Activated T-cell treated with anti-CD3 and anti-CD28 coated beads, Interleukin-2, amount 50 U/mL, for 72 hours (primary cell): ENCODE measurements around the gene PCCA. TPM values are rescaled to one million over a fixed set of nuclear protein-coding genes. Genes with fewer than 3 reads are reported as not detected.

Experiments
- ATAC-seq, 2 donors: fragments of 150-1000 bp; cut with Tn5 transposase; replicated peaks in 1 of 2; 2 replicates each; pipeline ENCODE4 v1.10.0; 2021; ENCODE audit warnings: moderate library complexity in 2 of 2, mild to moderate bottlenecking in 1 of 2
- DNase-seq, 2 donors: peaks; one replicate each; pipeline ENCODE4 v3.0.0; 2021 to 2022; ENCODE audit warnings: mixed read lengths in 1 of 2
- H3K27ac Mint-ChIP-seq: one replicate; pipeline ENCODE4 v1.8.0; 2022; ENCODE audit warnings: mild to moderate bottlenecking, moderate library complexity, mixed read lengths
- H3K27me3 Mint-ChIP-seq: one replicate; pipeline ENCODE4 v1.8.0; 2022; ENCODE audit warnings: low read depth, mixed read lengths
- H3K36me3 Mint-ChIP-seq, 2 donors: one replicate each; pipeline ENCODE4 v1.8.0; 2022; ENCODE audit warnings: mixed read lengths in 2 of 2, mild to moderate bottlenecking in 1 of 2; ENCODE audit not compliant: insufficient read depth in 2 of 2
- H3K4me1 Mint-ChIP-seq: one replicate; pipeline ENCODE4 v1.8.0; 2022; ENCODE audit warnings: low read depth, mixed read lengths
- H3K4me3 Mint-ChIP-seq, 2 donors: one replicate each; pipeline ENCODE4 v1.8.0; 2022; ENCODE audit warnings: mild to moderate bottlenecking in 2 of 2, mixed read lengths in 2 of 2, moderate library complexity in 2 of 2
- H3K9me3 Mint-ChIP-seq, 2 donors: one replicate each; pipeline ENCODE4 v1.8.0; 2022; ENCODE audit warnings: mixed read lengths in 2 of 2
- total RNA-seq, 2 donors: library from RNA; stranded (reverse); gene quantifications; one replicate each; pipeline ENCODE4 v1.2.3, GENCODE V29; 2022

The PCCA gene
- total RNA-seq, 2 donors from 2014 or later: 10.5 to 16.9 TPM

DNA sequence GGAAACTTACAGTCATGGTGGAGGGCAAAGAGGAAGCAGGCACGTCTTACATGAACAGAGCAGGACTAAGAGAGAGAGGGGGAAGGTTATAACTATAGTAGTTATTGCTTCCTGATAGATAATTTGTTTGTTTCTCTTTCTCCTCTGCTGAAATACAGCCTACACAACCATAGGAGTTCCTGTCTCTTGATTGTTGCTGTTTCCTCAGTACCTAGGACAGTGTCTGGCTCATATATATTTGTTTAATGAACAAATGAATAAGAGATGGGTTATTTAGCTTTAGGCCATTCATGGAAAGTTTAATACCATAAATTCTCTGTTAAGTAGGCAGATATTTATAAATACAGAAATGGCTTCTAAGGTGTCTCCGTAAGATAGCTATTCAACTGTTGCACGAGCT, 95.2 kb downstream of the PCCA start:
- no peak overlapping the region for H3K27ac Mint-ChIP-seq
- H3K4me3 Mint-ChIP-seq: no peak overlapping the region
- ATAC-seq: no peak
- peaks cover 14% of the 10 kb centered on the region for H3K4me1 Mint-ChIP-seq
- H3K27me3 Mint-ChIP-seq: no peaks in the 10 kb centered on the region
- no peak for DNase-seq
- H3K9me3 Mint-ChIP-seq: no peaks in the 10 kb centered on the region
- no peaks in the 10 kb centered on the region for H3K36me3 Mint-ChIP-seq

DNA sequence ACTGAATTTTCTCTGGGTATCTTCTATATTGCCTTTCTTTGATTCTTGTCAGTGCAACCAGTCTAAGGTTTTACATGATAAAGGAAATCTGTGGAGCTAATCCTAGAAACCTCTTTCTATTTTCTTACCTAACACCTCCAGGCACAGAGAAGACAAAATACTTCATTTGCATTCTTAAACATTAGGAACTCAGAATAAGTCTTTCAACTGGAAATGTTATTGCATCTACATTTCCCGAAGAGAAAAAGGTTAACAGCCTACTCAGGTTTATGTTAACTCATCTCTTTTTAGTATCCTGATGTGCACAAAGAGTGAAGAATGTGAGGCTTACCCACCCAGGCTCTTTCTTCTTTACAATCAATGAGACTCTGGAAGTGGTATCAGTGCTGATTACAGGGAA, 106.7 kb downstream of the PCCA start:
- Mint-ChIP-seq H3K9me3 (no peaks in the 10 kb centered on the region), H3K4me3 (no peak overlapping the region), H3K4me1 (no peaks in the 10 kb centered on the region), H3K27me3 (no peaks in the 10 kb centered on the region), H3K27ac (no peak overlapping the region), H3K36me3 (no peaks in the 10 kb centered on the region)
- no peak for ATAC-seq
- no peak for DNase-seq

- Mint-ChIP-seq H3K4me1 (no peaks in the 10 kb centered on the region), H3K4me3 (no peak overlapping the region), H3K9me3 (no peaks in the 10 kb centered on the region), H3K27me3 (no peaks in the 10 kb centered on the region), H3K27ac (no peak overlapping the region), H3K36me3 (no peaks in the 10 kb centered on the region)
- no peak for ATAC-seq
- DNase-seq: no peak
Measured at GRCh38 chr13:100196375-100196774, 107.5 kb downstream of the PCCA start.

GRCh38 chr13:100197116-100197515, 108.2 kb downstream of the PCCA start:
- Mint-ChIP-seq H3K9me3 (no peaks in the 10 kb centered on the region), H3K27me3 (no peaks in the 10 kb centered on the region), H3K36me3 (no peaks in the 10 kb centered on the region), H3K27ac (no peak overlapping the region), H3K4me1 (no peaks in the 10 kb centered on the region), H3K4me3 (no peak overlapping the region)
- DNase-seq (no peak), ATAC-seq (no peak)

DNA sequence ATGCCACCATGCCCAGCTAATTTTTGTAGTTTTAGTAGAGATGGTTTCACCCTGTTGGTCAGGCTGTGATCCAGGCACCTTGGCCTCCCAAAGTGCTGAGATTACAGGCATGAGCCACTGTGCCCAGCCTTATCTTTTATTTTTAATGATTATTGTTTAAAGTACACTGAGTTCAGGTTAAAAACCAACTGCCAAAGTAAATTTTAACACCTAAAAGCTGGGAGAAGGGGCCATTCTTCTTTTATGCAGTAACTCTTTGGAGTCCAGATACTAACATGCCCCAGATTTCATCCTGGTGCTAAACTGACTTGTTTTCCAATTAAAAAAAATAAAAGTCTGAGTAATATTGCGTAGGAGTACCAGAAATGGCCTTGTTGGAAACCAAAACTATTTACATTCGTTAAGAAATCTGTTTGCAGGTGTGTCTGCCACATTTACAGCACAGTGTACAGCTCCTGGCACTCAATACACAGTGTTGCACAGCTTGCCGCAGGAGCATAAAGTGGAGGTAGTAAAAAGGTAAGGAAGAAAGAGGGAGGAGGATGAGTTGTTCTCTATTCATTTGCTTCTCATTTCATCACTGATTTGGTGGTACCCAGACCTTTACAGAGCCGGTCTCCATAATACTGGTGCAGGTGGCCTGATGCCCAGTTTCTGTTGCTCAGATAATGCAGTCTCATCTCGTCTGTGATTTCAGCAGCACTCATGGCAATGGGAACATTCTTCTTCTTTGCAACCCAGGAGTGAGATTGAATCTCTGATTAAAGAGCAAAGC, 108.9 kb downstream of the PCCA start:
- H3K4me1 Mint-ChIP-seq: no peaks in the 10 kb centered on the region
- no peak overlapping the region for H3K4me3 Mint-ChIP-seq
- H3K27ac Mint-ChIP-seq: no peak overlapping the region
- DNase-seq (no peak), ATAC-seq (no peak)
- H3K27me3 Mint-ChIP-seq: no peaks in the 10 kb centered on the region
- H3K9me3 Mint-ChIP-seq: no peaks in the 10 kb centered on the region
- H3K36me3 Mint-ChIP-seq: peaks cover 0 to 5% of the 10 kb centered on the region in 2 donors

- peak overlapping the region; percentile 43 for H3K27ac Mint-ChIP-seq
- H3K27me3 Mint-ChIP-seq: no peaks in the 10 kb centered on the region
- ATAC-seq (peak; percentile 98), DNase-seq (peak in 1 of 2 donors; percentile 9)
- peak overlapping the region; percentile 36 to 80 for H3K4me3 Mint-ChIP-seq
- H3K36me3 Mint-ChIP-seq: peaks cover 0 to 5% of the 10 kb centered on the region in 2 donors
- peaks cover 26% of the 10 kb centered on the region for H3K4me1 Mint-ChIP-seq
- no peaks in the 10 kb centered on the region for H3K9me3 Mint-ChIP-seq
Measured at GRCh38 chr13:100203696-100204367, 114.9 kb downstream of the PCCA start.

DNA sequence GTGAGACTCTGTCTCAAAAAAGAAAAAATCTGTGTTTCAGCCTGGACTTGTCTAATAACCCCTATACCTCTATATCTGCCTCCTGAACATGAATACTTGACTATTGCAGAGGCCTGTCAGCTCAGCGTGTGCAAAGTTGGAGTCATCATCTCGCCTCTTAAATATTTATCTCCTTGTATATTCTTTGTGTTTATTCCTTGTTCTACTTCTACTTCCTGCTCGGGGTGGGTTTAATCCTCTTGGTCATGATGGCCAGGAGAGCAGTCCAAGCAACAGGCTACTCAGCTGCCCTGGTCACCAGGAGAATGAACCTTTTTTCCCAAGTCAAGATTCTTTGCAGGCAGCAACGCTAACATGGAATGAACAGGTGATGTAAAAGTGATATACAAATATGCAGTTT, 119.1 kb downstream of the PCCA start:
- Mint-ChIP-seq H3K9me3 (peaks cover 0 to 3% of the 10 kb centered on the region in 2 donors), H3K27me3 (no peaks in the 10 kb centered on the region), H3K36me3 (peaks cover 0 to 2% of the 10 kb centered on the region in 2 donors), H3K27ac (no peak overlapping the region), H3K4me3 (no peak overlapping the region), H3K4me1 (peaks cover 40% of the 10 kb centered on the region)
- no peak for DNase-seq
- no peak for ATAC-seq

- Mint-ChIP-seq H3K36me3 (peaks cover 0 to 2% of the 10 kb centered on the region in 2 donors), H3K9me3 (peaks cover 0 to 4% of the 10 kb centered on the region in 2 donors), H3K27me3 (no peaks in the 10 kb centered on the region), H3K4me1 (peaks cover 34% of the 10 kb centered on the region), H3K4me3 (no peak overlapping the region), H3K27ac (no peak overlapping the region)
- no peak for DNase-seq
- no peak for ATAC-seq
Measured at GRCh38 chr13:100208626-100209025, 119.7 kb downstream of the PCCA start.

DNA sequence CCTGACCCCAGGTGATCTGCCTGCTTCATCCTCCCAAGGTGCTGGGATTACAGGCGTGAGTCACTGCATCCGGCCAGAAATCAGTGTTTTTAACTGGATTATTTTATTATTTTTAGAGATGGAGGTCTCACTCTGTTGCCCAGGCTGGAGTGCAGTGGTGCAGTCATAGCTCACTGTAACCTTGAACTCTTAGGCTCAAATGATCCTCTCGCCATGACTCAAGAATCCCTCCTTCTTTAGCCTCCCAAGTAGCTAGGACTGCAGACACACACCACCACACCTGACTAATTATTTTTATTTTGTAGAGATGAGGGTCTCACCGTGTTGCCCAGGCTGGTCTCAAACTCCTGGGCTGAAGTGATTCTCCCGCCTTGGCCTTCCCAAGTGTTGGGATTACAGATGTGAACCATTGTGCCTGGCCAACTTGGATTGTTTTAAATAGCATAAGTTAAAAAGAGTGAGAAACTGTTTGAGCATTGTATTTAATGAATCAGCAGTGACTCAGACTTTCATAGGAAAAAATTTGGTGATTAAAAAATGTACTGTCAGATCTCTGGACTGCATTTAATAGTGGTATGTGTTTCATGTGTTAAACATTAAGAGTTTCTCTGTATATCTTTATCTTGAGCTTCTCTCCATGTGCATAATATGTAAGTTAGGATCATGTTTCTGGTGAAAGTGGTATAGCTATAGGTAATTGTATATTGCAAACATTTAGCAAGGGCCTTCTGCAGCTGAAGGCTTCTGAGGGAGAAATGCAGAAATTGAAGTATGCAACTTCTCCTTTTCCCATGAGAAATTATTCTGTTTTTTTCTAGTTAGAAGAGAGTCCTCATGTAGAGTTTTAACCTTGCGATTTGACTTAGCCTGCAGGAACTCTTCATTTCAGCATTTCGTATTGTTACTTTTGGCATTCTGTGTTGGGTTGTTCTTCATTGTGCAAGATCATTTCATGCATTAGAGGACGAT, 121.2 kb downstream of the PCCA start:
- no peak for DNase-seq
- no peak overlapping the region for H3K27ac Mint-ChIP-seq
- H3K4me1 Mint-ChIP-seq: peaks cover 18% of the 10 kb centered on the region
- peak; percentile 51 to 59 for ATAC-seq
- H3K27me3 Mint-ChIP-seq: no peaks in the 10 kb centered on the region
- H3K4me3 Mint-ChIP-seq: no peak overlapping the region
- H3K9me3 Mint-ChIP-seq: peaks cover 2 to 6% of the 10 kb centered on the region in 2 donors
- H3K36me3 Mint-ChIP-seq: peaks cover 0 to 4% of the 10 kb centered on the region in 2 donors

DNA sequence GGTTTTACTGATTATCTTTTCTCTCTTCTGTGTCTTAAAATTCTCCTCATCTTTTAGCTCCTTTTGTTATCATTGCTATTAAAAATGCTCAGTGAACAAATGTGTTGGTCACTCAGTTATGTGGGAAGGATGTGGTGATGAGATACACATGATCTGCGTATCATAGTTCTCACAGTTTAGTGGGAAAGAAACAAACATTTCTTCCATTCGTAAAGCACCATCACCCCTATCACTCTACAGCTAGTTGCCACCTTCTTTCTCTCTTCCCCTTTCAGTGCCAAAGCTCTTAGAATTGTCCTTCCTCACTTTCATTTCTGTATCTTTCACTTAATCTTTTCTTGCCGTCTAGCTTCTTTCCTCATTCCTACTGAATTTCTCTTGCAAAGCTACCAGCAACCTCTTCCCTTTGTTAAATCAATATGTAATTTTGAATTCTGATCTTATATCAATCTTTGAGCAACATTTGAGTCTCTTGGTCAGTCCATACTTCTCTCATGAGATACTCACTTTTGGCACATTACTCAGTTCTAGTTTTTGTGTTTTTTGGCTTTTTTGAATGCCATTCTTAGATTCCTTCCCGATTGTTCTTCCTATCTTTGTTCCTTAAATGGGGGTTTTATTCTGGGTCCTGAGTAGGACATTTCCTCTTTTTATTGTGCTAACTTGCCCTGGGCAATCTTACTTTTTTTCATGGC, 122.3 kb downstream of the PCCA start:
- Mint-ChIP-seq H3K36me3 (peaks cover 0 to 4% of the 10 kb centered on the region in 2 donors), H3K27ac (no peak overlapping the region), H3K9me3 (peaks cover 2 to 6% of the 10 kb centered on the region in 2 donors), H3K4me1 (peaks cover 16% of the 10 kb centered on the region), H3K27me3 (no peaks in the 10 kb centered on the region), H3K4me3 (no peak overlapping the region)
- DNase-seq (no peak), ATAC-seq (no peak)

DNA sequence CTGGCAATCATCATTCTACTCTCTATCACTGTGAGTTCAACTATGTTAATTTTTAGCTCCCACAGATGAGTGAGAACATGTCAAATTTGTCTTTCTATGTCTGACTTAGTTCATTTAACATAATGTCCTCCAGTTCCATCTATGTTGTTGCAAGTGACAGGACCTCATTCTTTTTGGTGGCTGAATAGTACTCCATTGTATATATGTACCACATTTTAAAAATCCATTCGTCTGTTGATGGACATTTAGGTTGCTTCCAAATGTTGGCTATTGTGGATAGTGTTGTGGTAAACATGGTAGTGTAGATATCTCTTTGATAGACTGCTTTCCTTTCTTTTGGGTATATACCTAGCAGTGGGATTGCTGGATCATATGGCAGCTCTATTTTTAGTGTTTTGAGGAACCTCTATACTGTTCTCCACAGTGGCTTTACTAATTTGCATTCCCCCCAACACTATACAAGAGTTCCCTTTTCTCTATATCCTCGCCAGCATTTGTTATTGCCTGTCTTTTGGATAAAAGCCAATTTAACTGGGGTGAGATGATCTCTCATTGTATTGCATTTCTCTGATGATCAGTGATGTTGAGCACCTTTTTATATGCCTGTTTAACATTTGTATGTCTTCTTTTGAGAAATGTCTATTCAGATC, 124.1 kb downstream of the PCCA start:
- peaks cover 0 to 4% of the 10 kb centered on the region in 2 donors for H3K36me3 Mint-ChIP-seq
- H3K4me1 Mint-ChIP-seq: peaks cover 16% of the 10 kb centered on the region
- ATAC-seq (no peak), DNase-seq (no peak)
- no peak overlapping the region for H3K27ac Mint-ChIP-seq
- no peak overlapping the region for H3K4me3 Mint-ChIP-seq
- H3K27me3 Mint-ChIP-seq: no peaks in the 10 kb centered on the region
- peaks cover 2 to 6% of the 10 kb centered on the region in 2 donors for H3K9me3 Mint-ChIP-seq

DNA sequence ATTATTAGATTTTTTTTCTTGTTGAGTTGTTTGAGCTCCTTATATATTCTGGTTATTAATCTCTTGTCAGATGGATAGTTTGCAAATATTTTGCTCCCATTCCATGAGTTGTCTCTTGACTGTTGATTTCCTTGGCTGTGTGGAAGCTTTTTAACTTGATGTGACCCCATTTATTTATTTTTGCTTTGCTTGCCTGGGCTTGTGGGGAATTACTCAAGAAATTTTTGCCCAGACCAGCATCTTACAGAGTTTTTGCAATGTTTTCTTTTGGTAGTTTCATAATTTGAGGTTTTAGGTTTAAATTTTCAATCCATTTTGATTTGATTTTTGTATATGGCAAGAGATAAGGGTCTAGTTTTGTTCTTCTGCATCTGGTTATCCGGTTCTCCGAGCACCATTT, 124.7 kb downstream of the PCCA start:
- Mint-ChIP-seq H3K27ac (no peak overlapping the region), H3K36me3 (peaks cover 0 to 4% of the 10 kb centered on the region in 2 donors), H3K9me3 (peaks cover 2 to 6% of the 10 kb centered on the region in 2 donors), H3K4me3 (no peak overlapping the region), H3K27me3 (no peaks in the 10 kb centered on the region), H3K4me1 (peaks cover 16% of the 10 kb centered on the region)
- ATAC-seq (no peak), DNase-seq (no peak)
